ENCODE measurements around the gene TTC33.

GRCh38 chr5:40666657-40667056 is 89.1 kb downstream of the TTC33 start:
- TF ChIP-seq POLR2A (IDR thresholded peaks at IDR 0.05) (no peak), CTCF (IDR thresholded peaks at IDR 0.05) (no peak)
